SU-DHL-6 (cell line): ENCODE results near the gene WWOX.

Source experiments
- H2AFZ ChIP-seq: fragments of 200-600 bp; sonication (generic); 2 replicates; pipeline ENCODE4 v1.6.1; 2014; ENCODE audit warnings: low read depth, mild to moderate bottlenecking, moderate library complexity, mixed read lengths, antibody characterized with exemption, low read length; ENCODE audit not compliant: severe bottlenecking
- H3F3A ChIP-seq: fragments of 200-600 bp; shearing (Covaris generic); 2 replicates; pipeline ENCODE4 v1.6.0; 2016; ENCODE audit warnings: antibody characterized with exemption, mild to moderate bottlenecking; ENCODE audit not compliant: insufficient read depth
- H3K27ac ChIP-seq: fragments of 200-600 bp; sonication (generic); 2 replicates; pipeline ENCODE4 v1.5.1; 2016; ENCODE audit warnings: low read depth, mild to moderate bottlenecking, low read length, moderate library complexity, mixed read lengths
- H3K27me3 ChIP-seq: fragments of 200-600 bp; sonication (generic), shearing (Covaris generic); 2 replicates; pipeline ENCODE4 v1.6.0; 2014; ENCODE audit warnings: mild to moderate bottlenecking, low read length
- H3K36me3 ChIP-seq: fragments of 200-600 bp; sonication (generic); 2 replicates; pipeline ENCODE4 v1.6.1; 2014; ENCODE audit warnings: mild to moderate bottlenecking, low read length, mixed read lengths
- H3K4me2 ChIP-seq: fragments of 300-600, 200-600 bp; shearing (Covaris generic), sonication (generic); 2 replicates; pipeline ENCODE4 v1.6.0; 2014; ENCODE audit warnings: low read length, low read depth, mild to moderate bottlenecking; ENCODE audit not compliant: poor library complexity, severe bottlenecking
- H3K4me3 ChIP-seq: fragments of 200-600 bp; sonication (generic); 2 replicates; pipeline ENCODE4 v1.5.1; 2014; ENCODE audit warnings: antibody characterized with exemption, low read length, mild to moderate bottlenecking, mixed read lengths; ENCODE audit not compliant: insufficient read depth, poor library complexity, severe bottlenecking
- H3K79me2 ChIP-seq: fragments of 200-600 bp; sonication (generic); 2 replicates; pipeline ENCODE4 v1.6.1; 2014; ENCODE audit warnings: mild to moderate bottlenecking, low read length, moderate library complexity; ENCODE audit not compliant: insufficient read depth
- H3K9ac ChIP-seq: fragments of 200-600 bp; sonication (generic); 2 replicates; pipeline ENCODE4 v1.7.0; 2014; ENCODE audit warnings: mild to moderate bottlenecking, low read length
- H3K9me2 ChIP-seq: fragments of 200-600 bp; sonication (generic); replicated peaks from 2 replicates; pipeline ENCODE4 v1.6.1; 2014; ENCODE audit warnings: low read length; ENCODE audit not compliant: insufficient read depth
- H3K9me3 ChIP-seq: fragments of 200-600 bp; sonication (generic); 2 replicates; pipeline ENCODE4 v1.6.1; 2014; ENCODE audit warnings: low read length, mixed read lengths; ENCODE audit not compliant: insufficient read depth
- H4K20me1 ChIP-seq: fragments of 200-600 bp; sonication (generic); 2 replicates; pipeline ENCODE4 v1.6.1; 2014; ENCODE audit warnings: low read depth, mild to moderate bottlenecking, antibody characterized with exemption, low read length, moderate library complexity, mixed read lengths
- CTCF ChIP-seq: fragments of 200-600 bp; sonication (generic); IDR thresholded peaks from one replicate; pipeline ENCODE4 v1.5.1; 2017; ENCODE audit warnings: antibody characterized with exemption, mild to moderate bottlenecking, low read length, moderate library complexity; ENCODE audit not compliant: insufficient read depth, poor library complexity, severe bottlenecking
- EZH2phosphoT487 ChIP-seq: fragments of 200-600 bp; sonication (generic), shearing (Covaris generic); conservative IDR thresholded peaks from 2 replicates; pipeline ENCODE4 v1.6.1; 2018; ENCODE audit warnings: mild to moderate bottlenecking, antibody characterized with exemption, low read length, moderate library complexity, mixed read lengths

The WWOX gene

GRCh38 chr16:79018650-79019429 is 919.4 kb downstream of the WWOX start:
- H3K9me2 ChIP-seq, result no peaks in the 10 kb centered on the region
- H3K36me3 ChIP-seq, result no peaks in the 10 kb centered on the region
- H3F3A ChIP-seq, result no peaks in the 10 kb centered on the region
- no peaks in the 10 kb centered on the region for H3K27me3 ChIP-seq
- H3K9ac ChIP-seq, result no peak overlapping the region
- H3K9me3 ChIP-seq, result no peaks in the 10 kb centered on the region
- no peak overlapping the region for H3K4me2 ChIP-seq
- TF ChIP-seq EZH2phosphoT487 (no peak), CTCF (no peak)
- H2AFZ ChIP-seq, result no peak overlapping the region
- H3K27ac ChIP-seq, result no peak overlapping the region
- H4K20me1 ChIP-seq, result no peaks in the 10 kb centered on the region
- no peaks in the 10 kb centered on the region for H3K79me2 ChIP-seq
- H3K4me3 ChIP-seq, result no peak overlapping the region

GRCh38 chr16:79019431-79019830 is 920.0 kb downstream of the WWOX start:
- H3K79me2 ChIP-seq, result no peaks in the 10 kb centered on the region
- H3K27ac ChIP-seq, result no peak overlapping the region
- H3K36me3 ChIP-seq, result no peaks in the 10 kb centered on the region
- no peaks in the 10 kb centered on the region for H3F3A ChIP-seq
- H4K20me1 ChIP-seq, result no peaks in the 10 kb centered on the region
- no peak overlapping the region for H2AFZ ChIP-seq
- no peaks in the 10 kb centered on the region for H3K27me3 ChIP-seq
- no peaks in the 10 kb centered on the region for H3K9me3 ChIP-seq
- H3K4me3 ChIP-seq, result no peak overlapping the region
- TF ChIP-seq CTCF (no peak), EZH2phosphoT487 (no peak)
- H3K4me2 ChIP-seq, result no peak overlapping the region
- H3K9me2 ChIP-seq, result no peaks in the 10 kb centered on the region
- no peak overlapping the region for H3K9ac ChIP-seq

GRCh38 chr16:79021991-79022630 is 922.7 kb downstream of the WWOX start:
- Histone ChIP-seq H3K9ac (no peak overlapping the region), H2AFZ (no peak overlapping the region), H3K36me3 (no peaks in the 10 kb centered on the region), H3K9me3 (no peaks in the 10 kb centered on the region), H3F3A (no peaks in the 10 kb centered on the region), H4K20me1 (no peaks in the 10 kb centered on the region), H3K4me3 (no peak overlapping the region), H3K4me2 (no peak overlapping the region), H3K79me2 (no peaks in the 10 kb centered on the region), H3K27ac (no peak overlapping the region), H3K9me2 (no peaks in the 10 kb centered on the region), H3K27me3 (no peaks in the 10 kb centered on the region)
- no peak for TF ChIP-seq EZH2phosphoT487
- no peak for TF ChIP-seq CTCF
